ENCODE measurements around the gene ZBTB8OS. TPM values are rescaled to one million over a fixed set of nuclear protein-coding genes. Genes with fewer than 3 reads are reported as not detected.

Gene ZBTB8OS
- total and polyA plus RNA-seq, 2 of the 8 experiments (the other 6 are each of a cell fraction or from before 2014, with no cell fraction given), result 68.0 to 74.2 TPM

DNA sequence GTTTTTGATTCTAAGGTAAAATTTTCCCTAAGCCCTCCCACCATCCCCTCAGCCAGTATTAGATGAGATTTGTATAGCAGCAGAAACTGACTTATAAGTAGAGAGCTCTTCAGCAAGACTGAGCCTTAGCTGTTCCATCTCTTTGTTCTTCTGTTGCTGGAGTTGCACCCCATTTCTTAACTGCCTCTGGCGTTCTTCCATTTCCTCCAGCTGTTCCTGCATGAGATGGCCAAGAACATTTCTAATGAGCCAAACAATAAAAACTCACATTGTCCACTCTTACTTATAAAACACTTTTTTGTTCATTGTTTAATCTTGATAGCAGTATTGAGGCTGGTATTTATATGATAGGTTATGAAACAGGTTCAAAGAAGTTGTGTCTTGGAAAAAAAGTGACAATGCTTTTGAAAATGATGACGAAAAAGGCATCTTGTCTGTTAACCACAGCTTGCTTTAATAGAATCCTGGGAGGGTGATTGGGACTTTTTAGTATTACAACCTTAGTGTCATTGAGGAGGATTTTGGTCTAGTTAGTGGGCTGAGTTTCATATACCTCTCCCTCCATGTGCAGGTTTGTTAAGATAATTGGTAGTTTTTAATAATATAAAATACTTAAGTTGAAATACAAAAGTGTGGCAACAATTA, 33.9 kb upstream of the ZBTB8OS start (continued):
- TF ChIP-seq TEAD4 (IDR thresholded peaks at IDR 0.05; ENCODE audit: low read depth, low read length) (no peak), KDM5A (IDR thresholded peaks at IDR 0.05; ENCODE audit: low read length) (no peak)

All from H1 (cell line).